Measurements from ENCODE around the gene MORN1.

Gene MORN1

DNA sequence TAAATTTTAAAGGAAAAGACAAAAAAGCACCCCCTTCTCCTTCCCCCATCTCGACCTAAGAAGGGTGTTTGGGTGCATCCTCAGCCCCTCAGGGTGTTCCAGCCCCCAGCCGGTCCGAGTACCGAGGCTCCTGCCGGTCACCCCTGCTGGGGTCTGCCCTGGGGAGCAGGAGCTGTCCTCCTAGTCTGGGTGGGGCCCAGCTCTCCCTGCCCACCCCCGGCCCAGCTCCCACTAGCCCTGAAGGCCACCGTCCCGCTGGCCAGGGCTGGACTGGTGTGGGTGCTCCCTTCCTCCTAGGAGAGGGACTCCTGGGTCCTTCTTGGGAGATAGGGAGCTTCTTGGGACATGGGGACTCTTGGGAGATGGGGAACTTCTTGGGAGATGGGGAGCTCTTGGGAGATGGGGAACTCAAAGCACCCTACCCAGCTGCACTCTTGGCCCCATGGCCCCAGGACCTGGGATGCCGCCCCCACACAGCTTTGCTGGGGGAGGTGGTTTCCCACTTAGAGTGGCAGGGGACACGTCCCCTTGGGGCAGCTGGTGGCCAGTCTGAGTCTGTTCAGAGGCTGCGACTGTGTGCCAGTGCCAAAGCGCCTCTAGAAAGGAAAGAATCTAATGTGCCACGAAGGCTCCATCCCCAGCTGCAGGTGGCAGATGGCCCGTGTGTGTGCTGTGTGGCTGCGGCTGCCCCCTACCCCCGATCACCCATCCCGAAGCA lies 44.5 kb downstream of the MORN1 start:
- DNase-seq: no peak
- H3K27ac ChIP-seq (ENCODE audit: insufficient read depth, low read length, poor library complexity, severe bottlenecking): no peak overlapping the region
- H3K4me1 ChIP-seq (ENCODE audit: control insufficient read depth, insufficient read depth, low read length, poor library complexity, severe bottlenecking): no peaks in the 10 kb centered on the region
- H3K27me3 ChIP-seq (replicated peaks; ENCODE audit: control insufficient read depth, insufficient read depth, low read length, poor library complexity, severe bottlenecking): no peaks in the 10 kb centered on the region
- no peak overlapping the region for H3K4me3 ChIP-seq (ENCODE audit: insufficient read depth, low read depth, low read length, poor library complexity, severe bottlenecking)
- H3K36me3 ChIP-seq (ENCODE audit: control insufficient read depth, insufficient read depth, low read length): no peaks in the 10 kb centered on the region
- no peaks in the 10 kb centered on the region for H3K9me3 ChIP-seq (ENCODE audit: control insufficient read depth, low read length)

GRCh38 chr1:2345297-2346075 lies 45.9 kb downstream of the MORN1 start:
- no peaks in the 10 kb centered on the region for H3K36me3 ChIP-seq (ENCODE audit: control insufficient read depth, insufficient read depth, low read length)
- no peak overlapping the region for H3K27ac ChIP-seq (ENCODE audit: insufficient read depth, low read length, poor library complexity, severe bottlenecking)
- no peaks in the 10 kb centered on the region for H3K27me3 ChIP-seq (replicated peaks; ENCODE audit: control insufficient read depth, insufficient read depth, low read length, poor library complexity, severe bottlenecking)
- no peaks in the 10 kb centered on the region for H3K9me3 ChIP-seq (ENCODE audit: control insufficient read depth, low read length)
- no peaks in the 10 kb centered on the region for H3K4me1 ChIP-seq (ENCODE audit: control insufficient read depth, insufficient read depth, low read length, poor library complexity, severe bottlenecking)
- DNase-seq: no peak
- H3K4me3 ChIP-seq (ENCODE audit: insufficient read depth, low read depth, low read length, poor library complexity, severe bottlenecking): no peak overlapping the region

DNA sequence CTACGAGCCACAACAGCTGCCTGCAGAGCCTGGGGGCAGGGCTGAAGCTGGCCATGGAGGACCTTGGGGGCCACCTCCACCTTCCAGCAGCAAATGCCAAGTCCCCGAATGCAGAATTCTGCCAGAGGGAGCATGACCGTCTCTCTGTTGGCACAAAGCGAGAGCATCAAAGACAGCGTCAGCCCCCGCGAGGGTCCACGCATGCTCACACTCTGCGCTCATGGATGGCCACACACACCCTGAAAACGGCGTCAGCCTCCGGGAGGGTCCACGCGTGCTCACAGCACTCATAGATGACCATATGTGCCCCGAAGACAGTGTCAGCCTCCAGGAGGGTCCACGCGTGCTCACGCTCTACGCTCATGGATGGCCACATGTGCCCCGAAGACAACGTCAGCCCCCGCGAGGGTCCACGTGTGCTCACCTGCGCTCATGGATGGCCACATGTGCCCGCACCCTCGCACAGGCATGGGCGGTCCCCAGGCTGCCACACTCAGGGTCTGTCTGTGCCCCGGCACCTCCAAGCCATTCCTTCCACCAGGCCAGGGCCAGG lies 46.5 kb downstream of the MORN1 start:
- Histone ChIP-seq H3K27ac (ENCODE audit: insufficient read depth, low read length, poor library complexity, severe bottlenecking) (no peak overlapping the region), H3K4me1 (ENCODE audit: control insufficient read depth, insufficient read depth, low read length, poor library complexity, severe bottlenecking) (no peaks in the 10 kb centered on the region), H3K4me3 (ENCODE audit: insufficient read depth, low read depth, low read length, poor library complexity, severe bottlenecking) (no peak overlapping the region), H3K36me3 (ENCODE audit: control insufficient read depth, insufficient read depth, low read length) (no peaks in the 10 kb centered on the region), H3K9me3 (ENCODE audit: control insufficient read depth, low read length) (no peaks in the 10 kb centered on the region), H3K27me3 (replicated peaks; ENCODE audit: control insufficient read depth, insufficient read depth, low read length, poor library complexity, severe bottlenecking) (no peaks in the 10 kb centered on the region)
- no peak for DNase-seq

- no peak for DNase-seq
- Histone ChIP-seq H3K27me3 (replicated peaks; ENCODE audit: control insufficient read depth, insufficient read depth, low read length, poor library complexity, severe bottlenecking) (no peaks in the 10 kb centered on the region), H3K27ac (ENCODE audit: insufficient read depth, low read length, poor library complexity, severe bottlenecking) (no peak overlapping the region), H3K4me3 (ENCODE audit: insufficient read depth, low read depth, low read length, poor library complexity, severe bottlenecking) (no peak overlapping the region), H3K36me3 (ENCODE audit: control insufficient read depth, insufficient read depth, low read length) (no peaks in the 10 kb centered on the region), H3K9me3 (ENCODE audit: control insufficient read depth, low read length) (no peaks in the 10 kb centered on the region), H3K4me1 (ENCODE audit: control insufficient read depth, insufficient read depth, low read length, poor library complexity, severe bottlenecking) (no peaks in the 10 kb centered on the region)
Measured at GRCh38 chr1:2344121-2344681, 47.2 kb downstream of the MORN1 start.

DNA sequence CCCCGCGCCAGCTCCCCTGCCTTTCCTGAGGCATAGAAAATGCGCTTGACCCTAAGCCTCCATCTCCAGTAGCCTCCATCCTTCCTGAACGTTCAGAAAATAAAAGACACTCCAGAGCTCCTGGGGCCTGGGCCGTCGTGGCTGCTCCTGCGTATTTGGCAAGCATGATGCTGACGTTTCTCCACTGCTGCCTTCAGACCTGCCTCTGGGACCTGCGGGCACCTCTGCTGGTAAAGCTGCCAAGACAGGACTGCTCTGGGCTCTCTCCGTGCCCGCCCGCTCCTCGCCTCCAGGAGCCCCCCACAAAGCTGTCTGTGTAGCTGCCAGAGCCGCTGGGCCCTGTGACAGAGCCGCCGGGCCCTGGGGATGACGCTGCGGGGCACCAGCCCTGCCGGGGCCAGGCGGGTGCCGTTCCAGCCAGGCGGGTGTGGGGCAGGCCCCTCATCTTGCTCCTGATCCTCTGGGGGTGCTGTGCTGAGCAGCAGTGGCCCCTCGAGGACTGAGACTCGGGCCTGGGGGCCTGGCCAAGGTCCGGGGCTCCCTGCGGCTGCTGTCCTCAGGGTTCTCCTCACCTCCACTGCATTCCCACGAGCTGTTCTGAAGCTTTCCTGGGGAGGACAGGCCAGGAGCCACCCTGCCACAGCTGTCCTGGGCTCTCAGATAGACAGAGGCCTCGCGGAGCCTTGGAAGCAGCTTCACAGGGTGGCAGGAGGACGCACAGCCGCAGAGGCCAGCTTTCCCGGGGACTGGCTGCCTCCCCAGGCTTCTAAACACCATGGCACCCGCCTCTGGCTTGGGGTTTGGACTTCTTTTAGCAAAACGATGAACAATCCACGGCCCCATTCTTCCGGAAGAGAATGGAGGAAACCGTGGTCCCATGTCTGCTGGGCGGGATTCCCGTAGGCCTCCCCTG lies 48.1 kb downstream of the MORN1 start:
- Histone ChIP-seq H3K36me3 (ENCODE audit: control insufficient read depth, insufficient read depth, low read length) (no peaks in the 10 kb centered on the region), H3K4me3 (ENCODE audit: insufficient read depth, low read depth, low read length, poor library complexity, severe bottlenecking) (no peak overlapping the region), H3K9me3 (ENCODE audit: control insufficient read depth, low read length) (no peaks in the 10 kb centered on the region)

GRCh38 chr1:2342384-2343022 lies 48.9 kb downstream of the MORN1 start:
- Histone ChIP-seq H3K4me3 (ENCODE audit: insufficient read depth, low read depth, low read length, poor library complexity, severe bottlenecking) (no peak overlapping the region), H3K4me1 (ENCODE audit: control insufficient read depth, insufficient read depth, low read length, poor library complexity, severe bottlenecking) (no peaks in the 10 kb centered on the region), H3K9me3 (ENCODE audit: control insufficient read depth, low read length) (no peaks in the 10 kb centered on the region), H3K27ac (ENCODE audit: insufficient read depth, low read length, poor library complexity, severe bottlenecking) (no peak overlapping the region), H3K36me3 (ENCODE audit: control insufficient read depth, insufficient read depth, low read length) (no peaks in the 10 kb centered on the region), H3K27me3 (replicated peaks; ENCODE audit: control insufficient read depth, insufficient read depth, low read length, poor library complexity, severe bottlenecking) (no peaks in the 10 kb centered on the region)
- no peak for DNase-seq

More for the DNA sequence above, 48.1 kb downstream of the MORN1 start:
- Histone ChIP-seq H3K4me1 (ENCODE audit: control insufficient read depth, insufficient read depth, low read length, poor library complexity, severe bottlenecking) (no peaks in the 10 kb centered on the region), H3K27me3 (replicated peaks; ENCODE audit: control insufficient read depth, insufficient read depth, low read length, poor library complexity, severe bottlenecking) (no peaks in the 10 kb centered on the region), H3K27ac (ENCODE audit: insufficient read depth, low read length, poor library complexity, severe bottlenecking) (no peak overlapping the region)
- DNase-seq: no peak

DNA sequence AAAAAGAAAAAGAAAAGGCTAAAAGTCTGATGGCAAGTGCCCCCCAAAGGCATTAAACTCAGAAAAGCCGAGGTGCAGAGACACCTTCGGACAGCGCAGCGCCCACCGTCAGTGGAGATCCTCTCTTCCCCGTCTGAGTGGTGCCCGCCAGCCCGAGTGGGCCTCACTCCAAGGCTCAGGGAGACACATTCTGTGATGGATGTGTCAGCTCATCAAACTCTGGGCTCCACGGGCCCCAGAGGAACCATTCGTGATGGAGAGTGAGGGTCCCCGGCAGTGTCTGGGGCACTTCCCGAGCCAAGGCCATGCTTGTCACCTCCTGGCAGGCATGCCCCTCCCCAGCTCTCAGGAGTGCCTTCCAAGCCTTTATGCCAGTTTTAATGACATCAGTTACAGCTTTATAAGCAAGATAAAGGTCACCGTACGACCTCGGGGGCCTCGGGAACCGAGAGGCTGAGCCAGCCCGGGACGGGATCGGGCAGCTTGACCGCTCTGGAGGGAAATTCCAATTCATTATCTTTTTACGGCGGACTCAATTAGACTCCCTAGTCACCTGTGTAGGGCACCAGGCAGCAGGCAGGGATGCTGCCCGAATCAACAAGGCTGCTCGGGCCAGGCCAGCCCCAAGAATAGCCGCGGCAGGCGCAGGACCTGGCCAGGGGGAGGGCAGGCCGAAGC lies 49.5 kb downstream of the MORN1 start:
- Histone ChIP-seq H3K4me1 (ENCODE audit: control insufficient read depth, insufficient read depth, low read length, poor library complexity, severe bottlenecking) (no peaks in the 10 kb centered on the region), H3K27ac (ENCODE audit: insufficient read depth, low read length, poor library complexity, severe bottlenecking) (no peak overlapping the region), H3K36me3 (ENCODE audit: control insufficient read depth, insufficient read depth, low read length) (no peaks in the 10 kb centered on the region), H3K4me3 (ENCODE audit: insufficient read depth, low read depth, low read length, poor library complexity, severe bottlenecking) (no peak overlapping the region), H3K9me3 (ENCODE audit: control insufficient read depth, low read length) (no peaks in the 10 kb centered on the region), H3K27me3 (replicated peaks; ENCODE audit: control insufficient read depth, insufficient read depth, low read length, poor library complexity, severe bottlenecking) (no peaks in the 10 kb centered on the region)
- no peak for DNase-seq

GRCh38 chr1:2340918-2341254 lies 50.5 kb downstream of the MORN1 start:
- no peaks in the 10 kb centered on the region for H3K36me3 ChIP-seq (ENCODE audit: control insufficient read depth, insufficient read depth, low read length)
- H3K9me3 ChIP-seq (ENCODE audit: control insufficient read depth, low read length): no peaks in the 10 kb centered on the region
- no peaks in the 10 kb centered on the region for H3K27me3 ChIP-seq (replicated peaks; ENCODE audit: control insufficient read depth, insufficient read depth, low read length, poor library complexity, severe bottlenecking)
- H3K4me1 ChIP-seq (ENCODE audit: control insufficient read depth, insufficient read depth, low read length, poor library complexity, severe bottlenecking): no peaks in the 10 kb centered on the region
- no peak overlapping the region for H3K27ac ChIP-seq (ENCODE audit: insufficient read depth, low read length, poor library complexity, severe bottlenecking)
- no peak overlapping the region for H3K4me3 ChIP-seq (ENCODE audit: insufficient read depth, low read depth, low read length, poor library complexity, severe bottlenecking)
- no peak for DNase-seq

Data from effector memory CD4-positive, alpha-beta T cell (primary cell).